ENCODE data around the gene GRIK4.

DNA sequence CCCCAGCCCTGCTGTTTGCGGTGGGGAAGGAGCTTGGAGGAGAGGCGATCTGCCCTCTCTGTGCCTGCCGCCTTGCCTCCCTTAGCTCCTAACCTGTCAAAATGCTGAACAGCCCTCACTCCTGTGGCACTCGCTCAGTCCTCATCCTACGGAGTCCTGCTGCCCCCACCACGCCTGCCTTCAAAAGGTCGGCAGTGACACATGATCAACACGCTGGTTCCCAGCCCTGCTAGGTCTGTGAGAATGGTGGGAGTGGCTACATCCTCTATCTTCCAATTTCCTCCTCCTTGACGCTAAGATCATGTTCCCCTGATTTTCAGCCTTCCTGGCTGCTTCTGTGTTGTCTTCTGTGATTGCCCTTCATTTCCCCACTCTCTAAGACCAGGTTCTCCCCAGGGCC lies 392.1 kb downstream of the GRIK4 start:
- TF ChIP-seq, protein P1, sequence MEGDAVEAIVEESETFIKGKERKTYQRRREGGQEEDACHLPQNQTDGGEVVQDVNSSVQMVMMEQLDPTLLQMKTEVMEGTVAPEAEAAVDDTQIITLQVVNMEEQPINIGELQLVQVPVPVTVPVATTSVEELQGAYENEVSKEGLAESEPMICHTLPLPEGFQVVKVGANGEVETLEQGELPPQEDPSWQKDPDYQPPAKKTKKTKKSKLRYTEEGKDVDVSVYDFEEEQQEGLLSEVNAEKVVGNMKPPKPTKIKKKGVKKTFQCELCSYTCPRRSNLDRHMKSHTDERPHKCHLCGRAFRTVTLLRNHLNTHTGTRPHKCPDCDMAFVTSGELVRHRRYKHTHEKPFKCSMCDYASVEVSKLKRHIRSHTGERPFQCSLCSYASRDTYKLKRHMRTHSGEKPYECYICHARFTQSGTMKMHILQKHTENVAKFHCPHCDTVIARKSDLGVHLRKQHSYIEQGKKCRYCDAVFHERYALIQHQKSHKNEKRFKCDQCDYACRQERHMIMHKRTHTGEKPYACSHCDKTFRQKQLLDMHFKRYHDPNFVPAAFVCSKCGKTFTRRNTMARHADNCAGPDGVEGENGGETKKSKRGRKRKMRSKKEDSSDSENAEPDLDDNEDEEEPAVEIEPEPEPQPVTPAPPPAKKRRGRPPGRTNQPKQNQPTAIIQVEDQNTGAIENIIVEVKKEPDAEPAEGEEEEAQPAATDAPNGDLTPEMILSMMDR (IDR thresholded peaks at IDR 0.05): no peak
- TF ChIP-seq POLR2A (IDR thresholded peaks at IDR 0.05): no peak
- TF ChIP-seq EP300 (IDR thresholded peaks at IDR 0.05): no peak
- TF ChIP-seq POLR2AphosphoS5 (IDR thresholded peaks at IDR 0.05): no peak
